ENCODE results near the gene PTPRD. TPM values are rescaled to one million over a fixed set of nuclear protein-coding genes. Genes with fewer than 3 reads are reported as not detected.
"Not testable (repeated sequence)": the region's sequence is repeated elsewhere in the genome, so short reads cannot be mapped to it uniquely, and the experiment has no call there.

The PTPRD gene
- total RNA-seq, 2 donors from 2014 or later, result 60.1 to 75.7 TPM

GRCh38 chr9:10366171-10366779, 246.5 kb downstream of the PTPRD start:
- H3K4me3 ChIP-seq, result no peak overlapping the region
- H3K27ac ChIP-seq, result no peak overlapping the region
- H3K27me3 ChIP-seq, result no peaks in the 10 kb centered on the region
- no peaks in the 10 kb centered on the region for H3K4me1 ChIP-seq
- H3K9ac ChIP-seq (ENCODE audit: low read depth in 2 of 2, low read length in 2 of 2), result no peak overlapping the region
- TF ChIP-seq, protein P1, sequence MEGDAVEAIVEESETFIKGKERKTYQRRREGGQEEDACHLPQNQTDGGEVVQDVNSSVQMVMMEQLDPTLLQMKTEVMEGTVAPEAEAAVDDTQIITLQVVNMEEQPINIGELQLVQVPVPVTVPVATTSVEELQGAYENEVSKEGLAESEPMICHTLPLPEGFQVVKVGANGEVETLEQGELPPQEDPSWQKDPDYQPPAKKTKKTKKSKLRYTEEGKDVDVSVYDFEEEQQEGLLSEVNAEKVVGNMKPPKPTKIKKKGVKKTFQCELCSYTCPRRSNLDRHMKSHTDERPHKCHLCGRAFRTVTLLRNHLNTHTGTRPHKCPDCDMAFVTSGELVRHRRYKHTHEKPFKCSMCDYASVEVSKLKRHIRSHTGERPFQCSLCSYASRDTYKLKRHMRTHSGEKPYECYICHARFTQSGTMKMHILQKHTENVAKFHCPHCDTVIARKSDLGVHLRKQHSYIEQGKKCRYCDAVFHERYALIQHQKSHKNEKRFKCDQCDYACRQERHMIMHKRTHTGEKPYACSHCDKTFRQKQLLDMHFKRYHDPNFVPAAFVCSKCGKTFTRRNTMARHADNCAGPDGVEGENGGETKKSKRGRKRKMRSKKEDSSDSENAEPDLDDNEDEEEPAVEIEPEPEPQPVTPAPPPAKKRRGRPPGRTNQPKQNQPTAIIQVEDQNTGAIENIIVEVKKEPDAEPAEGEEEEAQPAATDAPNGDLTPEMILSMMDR (IDR thresholded peaks at IDR 0.05), result peak; percentile 42
- intact Hi-C loops (cut with DNase I), result loop anchor here (10.0 kb wide), 1 partner anchor 1969 kb away; no protein-coding TSS in a partner anchor
- H3K36me3 ChIP-seq, result no peaks in the 10 kb centered on the region
- DNase-seq, result peak; percentile 17
- no peaks in the 10 kb centered on the region for H3K9me3 ChIP-seq

DNA sequence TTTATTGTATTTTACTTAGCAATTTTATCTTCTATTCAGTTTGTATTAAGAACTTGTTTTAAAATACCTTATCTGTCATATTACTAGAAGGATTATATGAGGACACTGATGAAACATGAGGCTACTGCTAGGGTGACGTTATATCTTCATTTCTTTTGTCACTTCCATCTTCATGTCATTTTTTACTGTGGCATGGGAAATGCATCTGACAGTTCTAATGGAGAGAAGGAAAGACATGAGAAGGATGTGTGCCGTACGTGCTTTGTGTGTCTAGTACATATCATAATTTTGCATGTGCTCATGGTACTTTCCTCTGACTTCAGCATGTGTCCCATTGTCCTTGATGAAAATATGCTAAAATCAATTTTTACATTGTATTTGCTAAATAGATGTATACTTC, 258.2 kb downstream of the PTPRD start:
- H3K27me3 ChIP-seq, result no peaks in the 10 kb centered on the region
- intact Hi-C loops (cut with DNase I), result no loop called here
- H3K27ac ChIP-seq, result no peak overlapping the region
- no peak for DNase-seq
- H3K9me3 ChIP-seq, result no peaks in the 10 kb centered on the region
- H3K36me3 ChIP-seq, result no peaks in the 10 kb centered on the region
- H3K9ac ChIP-seq (ENCODE audit: low read depth in 2 of 2, low read length in 2 of 2), result no peak overlapping the region
- H3K4me3 ChIP-seq, result no peak overlapping the region
- TF ChIP-seq, protein P1 (IDR thresholded peaks at IDR 0.05), result no peak
- H3K4me1 ChIP-seq, result no peaks in the 10 kb centered on the region

- H3K4me1 ChIP-seq; H3K4me3 ChIP-seq; H3K27me3 ChIP-seq; H3K36me3 ChIP-seq; H3K9ac ChIP-seq (ENCODE audit: low read depth in 2 of 2, low read length in 2 of 2); intact Hi-C loops (cut with DNase I); DNase-seq; H3K27ac ChIP-seq; H3K9me3 ChIP-seq: not testable (repeated sequence)
Measured at GRCh38 chr9:10345621-10346020, 267.2 kb downstream of the PTPRD start.

- Histone ChIP-seq H3K4me3 (no peak overlapping the region), H3K9ac (ENCODE audit: low read depth in 2 of 2, low read length in 2 of 2) (no peak overlapping the region), H3K36me3 (no peaks in the 10 kb centered on the region), H3K9me3 (no peaks in the 10 kb centered on the region), H3K27ac (no peak overlapping the region), H3K4me1 (no peaks in the 10 kb centered on the region), H3K27me3 (no peaks in the 10 kb centered on the region)
- TF ChIP-seq, protein P1 (IDR thresholded peaks at IDR 0.05), result no peak
- no peak for DNase-seq
- intact Hi-C loops (cut with DNase I), result no loop called here
Measured at GRCh38 chr9:10341057-10341456, 271.7 kb downstream of the PTPRD start.

- TF ChIP-seq, protein P1 (IDR thresholded peaks at IDR 0.05), result no peak
- intact Hi-C loops (cut with DNase I), result no loop called here
- Histone ChIP-seq H3K36me3 (no peaks in the 10 kb centered on the region), H3K27me3 (no peaks in the 10 kb centered on the region), H3K27ac (no peak overlapping the region), H3K9me3 (no peaks in the 10 kb centered on the region), H3K4me1 (no peaks in the 10 kb centered on the region), H3K9ac (ENCODE audit: low read depth in 2 of 2, low read length in 2 of 2) (no peak overlapping the region), H3K4me3 (no peak overlapping the region)
- DNase-seq, result no peak
Measured at GRCh38 chr9:10339152-10339551, 273.6 kb downstream of the PTPRD start.

DNA sequence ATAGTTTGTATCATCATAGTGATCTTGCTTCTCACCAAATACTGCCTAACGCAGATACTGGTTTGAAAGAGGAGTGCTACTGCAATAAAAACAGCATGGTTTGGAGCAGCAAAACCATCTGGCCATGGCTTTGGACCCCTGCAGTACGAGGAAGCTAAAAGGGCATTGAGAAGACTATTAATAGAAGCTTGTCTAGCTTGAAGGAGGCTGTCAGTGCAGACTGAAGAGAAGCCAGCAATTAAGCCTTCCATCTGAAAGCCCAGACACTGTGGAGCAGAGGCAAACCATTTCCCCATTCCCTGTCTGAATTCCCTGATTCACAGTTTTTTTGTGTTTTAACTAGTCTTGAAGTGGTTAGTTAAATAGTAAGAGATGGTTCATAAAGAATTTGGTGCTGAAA, 281.6 kb downstream of the PTPRD start:
- no peak overlapping the region for H3K27ac ChIP-seq
- H3K36me3 ChIP-seq, result no peaks in the 10 kb centered on the region
- no peak overlapping the region for H3K9ac ChIP-seq (ENCODE audit: low read depth in 2 of 2, low read length in 2 of 2)
- no peaks in the 10 kb centered on the region for H3K4me1 ChIP-seq
- TF ChIP-seq, protein P1 (IDR thresholded peaks at IDR 0.05), result no peak
- H3K27me3 ChIP-seq, result no peaks in the 10 kb centered on the region
- H3K9me3 ChIP-seq, result no peaks in the 10 kb centered on the region
- no peak overlapping the region for H3K4me3 ChIP-seq
- DNase-seq, result no peak
- intact Hi-C loops (cut with DNase I), result no loop called here
